NCI-H524 (cell line): ENCODE results near the gene HYAL3.

ENCODE experiments used
- DNase-seq, 2 experiments: peaks; one replicate each; lab custom pipeline; 2025; lab: John Stamatoyannopoulos, UW

Gene HYAL3, protein sequence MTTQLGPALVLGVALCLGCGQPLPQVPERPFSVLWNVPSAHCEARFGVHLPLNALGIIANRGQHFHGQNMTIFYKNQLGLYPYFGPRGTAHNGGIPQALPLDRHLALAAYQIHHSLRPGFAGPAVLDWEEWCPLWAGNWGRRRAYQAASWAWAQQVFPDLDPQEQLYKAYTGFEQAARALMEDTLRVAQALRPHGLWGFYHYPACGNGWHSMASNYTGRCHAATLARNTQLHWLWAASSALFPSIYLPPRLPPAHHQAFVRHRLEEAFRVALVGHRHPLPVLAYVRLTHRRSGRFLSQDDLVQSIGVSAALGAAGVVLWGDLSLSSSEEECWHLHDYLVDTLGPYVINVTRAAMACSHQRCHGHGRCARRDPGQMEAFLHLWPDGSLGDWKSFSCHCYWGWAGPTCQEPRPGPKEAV

DNA sequence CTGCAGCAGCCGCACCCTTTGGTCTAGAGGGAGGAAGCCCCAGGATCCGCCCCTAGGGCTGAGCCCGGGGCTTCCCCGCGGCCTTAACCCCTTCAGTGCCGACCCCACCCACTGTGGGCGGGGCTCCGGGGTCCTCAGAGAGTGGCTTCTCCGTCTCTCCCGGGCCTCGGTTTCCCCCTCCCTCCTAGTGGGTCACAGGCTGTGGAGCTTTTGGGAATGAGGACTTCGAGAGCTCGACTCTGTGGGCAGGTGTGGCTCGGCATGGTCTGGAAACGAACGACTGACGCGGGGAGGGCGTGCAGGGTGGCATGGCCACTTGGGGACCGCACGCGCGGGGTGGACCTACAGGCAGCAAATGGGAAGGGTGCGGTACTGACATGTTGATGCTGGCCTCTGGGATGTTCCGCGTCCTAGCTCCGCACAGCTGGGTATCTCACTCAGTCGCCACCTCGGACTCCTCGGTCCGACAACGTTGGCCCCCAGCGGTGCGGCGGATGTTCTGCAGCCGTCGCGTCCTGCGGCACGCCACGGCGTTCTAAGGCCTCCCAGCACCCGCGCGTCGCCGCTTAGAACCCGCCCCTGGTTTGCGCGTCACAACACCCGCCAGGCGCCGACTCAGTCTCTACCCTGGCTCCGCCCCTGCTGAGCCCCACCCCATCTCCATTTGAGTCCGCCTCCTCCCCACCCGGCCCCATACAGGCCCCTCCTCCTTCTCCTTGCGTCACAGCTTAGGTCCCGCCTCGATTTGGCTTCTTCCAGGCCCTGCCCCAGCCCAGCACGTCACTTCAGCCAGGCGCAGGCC lies at the start of gene HYAL3, which contains the start of gene NAA80:
HYAL3 (minus strand) TSS at position 570 of the 802 bp plus-strand sequence. CDS start 3,803 bp downstream, outside the sequence.
NAA80 (minus strand) TSS at position 570 of the 802 bp plus-strand sequence. CDS start 1,942 bp downstream, outside the sequence.
- no peak for DNase-seq

DNA sequence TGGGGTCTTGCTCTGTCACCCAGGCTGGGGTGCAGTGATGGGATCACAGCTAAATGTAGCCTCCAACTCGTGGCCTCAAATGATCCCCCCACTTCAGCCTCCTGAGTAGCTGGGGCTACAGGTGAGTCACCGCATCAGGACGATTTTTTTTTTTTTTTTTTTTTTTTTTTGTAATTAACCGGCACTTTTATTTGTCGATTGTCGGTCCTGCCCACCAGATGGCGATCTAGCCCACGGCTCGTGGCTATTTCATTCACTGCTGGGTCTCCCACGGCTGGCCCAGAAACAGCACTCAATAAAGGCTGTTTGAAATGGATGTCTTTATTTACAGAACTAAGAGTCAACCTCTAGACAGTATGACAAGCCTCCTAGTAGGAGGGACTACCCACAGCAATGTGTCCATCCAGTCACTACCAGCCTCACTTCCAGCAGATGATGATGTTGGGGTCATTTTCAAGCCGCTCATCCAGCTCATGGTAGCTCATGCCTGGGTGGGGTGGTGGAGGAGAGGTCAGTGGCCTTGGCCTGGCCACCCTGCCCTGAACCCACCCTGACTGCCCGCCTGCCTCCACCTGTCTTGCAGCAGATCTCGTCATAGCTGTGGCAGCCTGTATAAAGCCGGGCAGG lies 48.1 kb upstream of the HYAL3 start:
- peak; percentile 47 to 62 for DNase-seq

DNA sequence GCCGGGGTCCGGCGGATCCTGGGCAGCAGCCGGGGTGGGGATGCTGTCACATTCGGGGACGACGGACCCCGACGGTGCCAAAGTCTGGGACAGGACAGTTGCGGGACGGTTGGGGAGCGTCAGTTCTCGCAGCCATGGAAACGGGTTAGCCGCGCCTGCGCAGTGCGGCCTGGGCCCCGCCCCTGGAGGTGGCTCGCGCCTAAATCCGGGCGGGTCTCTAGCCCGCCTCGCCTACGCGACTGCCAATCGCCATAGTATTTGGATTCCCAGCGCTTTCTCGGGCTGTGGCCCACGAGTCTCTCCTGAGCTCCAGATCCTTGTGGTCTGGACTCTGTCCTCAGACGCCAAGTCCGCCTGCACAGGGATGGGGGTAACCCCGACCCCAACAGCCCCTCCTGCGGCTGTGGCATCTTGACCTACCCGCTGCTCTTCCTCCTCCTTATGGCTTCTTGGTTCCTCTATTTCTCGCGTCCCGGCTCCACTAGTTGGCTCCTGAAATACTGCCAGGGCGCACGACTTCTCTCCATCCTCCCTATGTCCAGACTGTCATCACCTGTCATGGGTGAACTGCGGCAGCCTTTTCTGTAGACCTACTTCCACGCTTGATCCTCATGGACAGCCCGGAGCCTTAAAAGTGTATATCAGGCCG lies 46.5 kb upstream of the HYAL3 start, which contains the start of gene ZMYND10:
ZMYND10 (minus strand) TSS at position 147 of the 649 bp plus-strand sequence. CDS start 153 bp downstream, outside the sequence.
- DNase-seq: peak; percentile 43 to 59

DNA sequence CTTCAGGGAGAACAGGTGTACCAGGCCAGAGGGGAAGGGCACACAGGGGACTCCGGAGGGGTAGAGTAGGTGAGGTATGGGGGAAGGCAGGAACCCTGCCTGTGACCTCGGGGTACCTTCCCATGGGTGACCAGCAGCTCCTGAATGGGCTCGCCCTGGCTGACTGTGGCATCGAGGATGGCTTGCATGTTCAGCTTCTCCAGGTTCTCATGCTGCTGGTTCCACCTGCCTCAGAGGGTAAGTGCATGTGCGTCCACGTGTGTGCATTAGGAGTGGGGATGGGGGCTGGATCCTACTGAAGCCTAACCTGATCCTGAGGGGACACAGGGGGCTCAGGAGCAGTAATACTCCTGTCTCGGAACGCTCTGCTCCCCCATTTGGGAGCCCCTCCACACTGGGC lies 45.8 kb upstream of the HYAL3 start:
- no peak for DNase-seq

DNA sequence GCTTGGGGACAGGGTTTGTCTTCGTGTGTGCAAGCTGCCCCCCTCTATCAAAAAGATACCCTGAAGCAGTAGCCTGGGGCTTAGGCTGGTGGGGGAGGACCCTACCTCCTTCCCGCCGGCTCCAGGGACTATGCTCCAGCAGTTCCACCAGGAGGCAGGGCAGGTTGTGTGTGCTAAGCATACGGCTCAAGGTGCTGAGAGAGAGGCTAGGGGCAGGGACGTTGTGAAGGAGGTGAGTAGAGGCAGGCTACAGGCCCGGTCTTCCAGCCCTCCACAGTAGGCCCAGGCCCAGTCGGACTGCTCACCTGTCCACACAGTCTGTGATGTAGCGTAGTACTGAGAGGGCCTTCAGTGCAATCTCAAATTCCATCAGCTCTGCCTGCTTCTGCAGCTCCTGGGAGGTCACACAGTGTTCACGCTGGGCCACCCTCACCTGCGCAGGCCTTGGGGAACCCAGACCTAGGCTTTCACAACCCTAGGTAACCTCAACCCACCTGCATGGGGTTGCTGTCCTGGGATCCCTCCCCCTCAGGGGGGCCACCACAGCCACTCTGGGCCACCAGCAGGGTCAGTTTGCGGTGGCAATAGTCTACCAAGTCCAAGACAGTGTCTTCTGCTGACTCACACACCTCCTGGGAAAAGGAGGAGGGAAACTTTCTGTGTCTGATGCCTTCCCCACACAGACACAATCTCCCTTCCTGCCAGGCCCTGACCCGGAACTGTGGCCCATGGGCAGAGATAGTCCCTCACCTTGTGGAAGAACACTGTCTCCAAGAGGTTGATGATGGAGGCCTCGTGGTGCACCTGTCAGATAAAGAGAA lies 43.8 kb upstream of the HYAL3 start:
- DNase-seq: no peak

DNA sequence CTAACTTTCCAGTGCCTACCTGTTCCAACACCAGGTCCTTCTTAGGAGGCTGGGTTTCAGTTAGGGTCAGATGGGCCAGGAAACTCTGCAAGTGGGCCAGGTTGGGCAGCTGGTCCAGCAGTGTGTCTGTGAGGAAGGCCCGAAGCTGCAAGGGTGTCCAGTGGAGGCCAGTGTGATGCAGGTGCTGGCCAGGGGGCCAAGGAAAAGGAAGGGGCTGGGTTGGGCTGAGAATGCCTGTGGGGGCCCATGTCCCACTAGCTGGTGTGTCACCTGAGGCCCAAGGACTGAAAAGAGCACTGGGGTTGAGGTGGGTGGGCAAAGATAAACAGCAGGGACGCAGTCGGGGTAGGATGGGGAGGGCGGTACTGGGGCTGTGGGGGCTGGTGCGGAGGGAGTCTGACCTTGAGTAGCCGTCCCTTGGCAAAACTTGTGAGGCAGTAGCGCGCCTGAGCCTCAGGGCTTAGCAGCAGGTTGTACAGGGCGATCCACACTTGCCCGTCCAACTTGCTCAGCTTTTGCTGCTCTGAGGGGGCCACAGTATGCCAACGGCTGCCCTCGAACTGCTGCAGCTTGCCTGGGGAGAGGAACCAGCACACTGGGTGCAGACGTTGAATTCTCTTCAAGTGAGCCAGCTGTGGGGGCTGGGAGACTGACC lies 42.9 kb upstream of the HYAL3 start:
- no peak for DNase-seq

DNA sequence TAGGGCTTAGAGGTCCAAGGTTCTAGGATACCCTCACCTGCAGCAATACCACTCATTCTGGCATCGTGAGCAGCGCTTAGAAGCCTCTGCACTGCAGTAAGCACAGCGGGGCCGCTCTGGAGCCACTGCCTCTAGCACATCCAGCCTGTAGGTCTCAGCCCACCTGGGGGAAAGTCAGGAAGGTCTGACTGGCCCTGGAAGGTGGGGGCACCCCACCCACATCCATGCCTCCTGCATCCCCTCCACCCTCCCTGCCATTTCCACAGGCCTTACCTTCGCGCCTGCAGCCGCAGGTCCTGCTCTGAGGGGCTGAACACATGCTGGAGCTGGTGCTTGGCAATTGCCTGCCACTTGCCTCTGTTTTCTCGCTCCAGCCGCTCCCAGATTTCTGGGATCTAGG lies 42.3 kb upstream of the HYAL3 start:
- DNase-seq: no peak

DNA sequence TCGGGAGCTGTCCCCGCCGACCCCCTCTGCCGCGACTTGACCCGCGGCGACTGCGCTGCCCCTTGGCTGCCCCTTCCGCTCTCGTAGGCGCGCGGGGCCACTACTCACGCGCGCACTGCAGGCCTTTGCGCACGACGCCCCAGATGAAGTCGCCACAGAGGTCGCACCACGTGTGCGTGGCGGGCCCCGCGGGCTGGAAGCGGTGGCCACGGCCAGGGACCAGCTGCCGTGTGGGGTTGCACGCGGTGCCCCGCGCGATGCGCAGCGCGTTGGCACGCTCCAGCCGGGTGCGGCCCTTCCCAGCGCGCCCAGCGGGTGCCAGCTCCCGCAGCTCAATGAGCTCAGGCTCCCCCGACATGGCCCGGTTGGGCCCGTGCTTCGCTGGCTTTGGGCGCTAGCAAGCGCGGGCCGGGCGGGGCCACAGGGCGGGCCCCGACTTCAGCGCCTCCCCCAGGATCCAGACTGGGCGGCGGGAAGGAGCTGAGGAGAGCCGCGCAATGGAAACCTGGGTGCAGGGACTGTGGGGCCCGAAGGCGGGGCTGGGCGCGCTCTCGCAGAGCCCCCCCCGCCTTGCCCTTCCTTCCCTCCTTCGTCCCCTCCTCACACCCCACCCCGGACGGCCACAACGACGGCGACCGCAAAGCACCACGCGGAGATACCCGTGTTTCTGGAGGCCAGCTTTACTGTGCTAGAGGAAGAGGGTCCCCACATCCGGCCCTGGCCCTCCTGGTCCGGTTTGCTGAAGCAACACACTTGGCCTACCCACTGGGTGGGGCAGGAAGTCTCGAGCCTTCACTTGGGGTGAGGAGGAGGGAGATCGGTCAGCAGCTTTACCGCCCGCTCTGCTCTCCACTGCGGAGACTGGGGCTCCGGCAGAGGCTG lies 41.5 kb upstream of the HYAL3 start, which contains the start of gene RASSF1:
RASSF1 (minus strand) TSS at position 389 of the 882 bp plus-strand sequence; CDS start at position 358, 31 bp downstream.
- no peak for DNase-seq

DNA sequence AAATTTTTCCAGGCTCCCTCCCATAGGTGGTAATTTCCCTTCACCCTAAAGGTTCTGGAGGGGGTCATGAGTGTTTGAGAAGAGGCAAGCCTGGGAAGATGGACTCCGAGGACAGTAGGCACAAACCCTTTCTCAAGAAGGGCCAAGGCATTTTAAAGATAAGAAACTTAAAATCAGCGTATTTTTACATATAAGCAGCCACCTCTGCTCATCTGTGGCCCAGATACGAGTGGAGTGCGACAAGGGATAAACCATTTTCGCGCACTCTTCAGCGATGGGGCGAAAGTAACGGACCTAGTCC lies 40.9 kb upstream of the HYAL3 start:
- no peak for DNase-seq

DNA sequence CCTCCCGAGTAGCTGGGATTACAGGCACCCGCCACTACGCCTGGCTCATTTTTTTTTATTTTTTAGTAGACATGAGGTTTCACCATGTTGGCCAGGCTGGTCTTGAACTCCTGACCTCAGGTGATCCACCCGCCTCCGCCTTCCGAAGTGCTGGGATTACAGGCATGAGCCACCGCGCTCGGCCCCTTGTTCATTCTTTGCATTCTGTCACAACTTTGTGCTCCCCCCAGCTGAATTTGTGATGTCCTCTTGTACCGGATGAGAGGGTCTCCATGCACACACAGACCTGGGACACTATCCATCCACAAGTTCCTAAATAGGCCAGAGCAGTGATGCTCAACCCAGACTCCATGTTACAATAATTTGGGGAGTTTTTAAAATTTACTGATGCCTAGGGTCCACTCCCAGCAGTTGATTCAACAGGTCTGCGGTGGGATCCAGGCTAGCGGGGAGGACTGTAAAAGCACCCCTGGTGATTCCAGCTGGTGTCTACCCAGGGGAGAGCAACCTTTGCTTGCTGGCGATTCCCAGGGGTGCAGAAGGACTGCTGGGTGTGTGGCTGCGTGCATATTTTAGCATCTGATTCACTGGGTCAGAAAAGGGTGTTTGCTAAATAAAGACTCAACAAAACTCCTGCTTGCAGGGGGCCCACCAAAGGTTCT lies 40.4 kb upstream of the HYAL3 start:
- DNase-seq: no peak

DNA sequence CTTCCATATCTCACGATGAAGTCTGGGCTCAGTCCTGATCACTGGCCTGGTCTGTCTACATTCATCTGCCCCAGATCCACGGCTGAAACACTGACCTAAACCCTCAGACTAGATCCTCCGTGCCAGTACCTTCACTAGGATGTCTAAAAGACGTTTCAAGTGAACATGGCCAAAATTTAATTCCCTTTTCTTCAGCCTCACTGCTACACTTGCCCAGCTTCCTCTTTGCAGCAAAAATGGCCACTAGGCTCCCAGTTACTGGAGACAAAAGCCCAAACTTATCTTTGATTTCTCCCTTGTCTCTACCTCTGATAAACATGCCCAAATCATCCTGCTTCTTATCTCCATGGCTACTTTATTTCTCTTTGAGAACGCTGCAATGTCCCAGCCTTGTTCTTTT lies 39.8 kb upstream of the HYAL3 start:
- DNase-seq: no peak

DNA sequence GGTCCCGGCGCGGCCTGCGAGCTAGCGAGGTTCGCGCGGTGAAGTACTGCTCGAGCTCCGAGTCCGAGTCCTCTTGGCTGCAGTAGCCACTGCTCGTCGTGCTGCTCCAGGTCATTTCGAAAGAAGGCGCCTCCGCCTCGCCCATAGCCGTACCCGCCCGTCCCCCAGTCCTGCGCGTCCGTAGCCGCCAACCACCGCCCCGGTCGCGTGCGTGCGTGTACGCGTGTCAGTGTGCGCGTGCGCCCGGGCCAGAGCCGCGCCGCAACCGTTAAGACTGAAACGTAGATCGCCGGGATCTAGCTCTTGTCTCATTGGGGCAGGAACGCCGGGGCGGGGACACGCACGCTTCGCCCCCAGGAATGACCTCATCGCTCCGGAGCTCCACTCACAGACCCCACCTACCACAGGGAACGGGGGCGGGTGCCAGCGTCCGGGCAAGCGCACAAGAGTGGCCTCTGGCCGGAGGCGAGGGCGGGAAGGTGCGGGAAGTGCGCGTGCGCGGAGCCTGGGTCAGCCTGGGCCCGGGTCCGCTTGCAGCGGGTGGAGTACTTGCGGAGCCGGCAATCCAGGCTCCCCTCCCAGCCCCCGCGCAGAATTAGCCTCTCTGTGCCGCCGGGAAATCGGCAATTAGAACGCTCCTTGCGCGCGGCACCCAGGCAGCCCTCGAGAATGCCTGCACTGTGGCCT lies 38.1 kb upstream of the HYAL3 start:
- peak; percentile 94 to 98 for DNase-seq

DNA sequence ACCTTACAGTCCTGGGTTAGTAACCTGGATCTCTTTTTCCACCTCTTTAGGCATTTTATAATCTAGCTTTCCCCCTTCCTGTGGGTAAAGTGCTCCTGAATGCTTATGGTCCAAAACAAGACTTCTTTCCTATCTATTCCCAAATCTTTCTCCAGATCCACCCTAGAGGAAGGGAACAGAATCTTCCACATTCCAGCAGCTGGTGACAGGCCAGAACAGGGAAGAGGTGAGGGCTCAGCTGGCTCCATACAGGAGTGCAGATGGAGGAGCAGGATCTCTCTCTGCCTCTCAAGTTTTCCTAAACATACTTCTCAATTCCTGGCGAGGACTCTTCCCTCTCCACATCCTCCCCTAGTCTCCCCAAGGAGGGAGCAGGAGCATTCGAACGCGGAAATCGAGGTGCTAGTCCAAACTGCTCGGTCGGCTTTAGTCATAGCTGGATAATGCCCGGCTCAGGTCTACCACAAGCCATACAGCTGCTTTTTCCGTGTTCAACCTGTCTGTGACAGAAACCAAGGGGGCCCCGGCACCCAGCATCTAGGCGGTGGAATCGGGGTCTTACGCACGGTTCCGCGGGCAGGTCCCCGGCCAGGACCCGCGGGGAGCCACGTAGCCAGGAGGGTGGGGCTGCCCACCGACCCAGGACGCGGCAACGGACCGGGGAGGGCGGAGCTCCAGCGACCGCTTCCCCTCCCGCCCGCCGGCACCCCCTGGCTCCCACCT lies 37.4 kb upstream of the HYAL3 start:
- no peak for DNase-seq

DNA sequence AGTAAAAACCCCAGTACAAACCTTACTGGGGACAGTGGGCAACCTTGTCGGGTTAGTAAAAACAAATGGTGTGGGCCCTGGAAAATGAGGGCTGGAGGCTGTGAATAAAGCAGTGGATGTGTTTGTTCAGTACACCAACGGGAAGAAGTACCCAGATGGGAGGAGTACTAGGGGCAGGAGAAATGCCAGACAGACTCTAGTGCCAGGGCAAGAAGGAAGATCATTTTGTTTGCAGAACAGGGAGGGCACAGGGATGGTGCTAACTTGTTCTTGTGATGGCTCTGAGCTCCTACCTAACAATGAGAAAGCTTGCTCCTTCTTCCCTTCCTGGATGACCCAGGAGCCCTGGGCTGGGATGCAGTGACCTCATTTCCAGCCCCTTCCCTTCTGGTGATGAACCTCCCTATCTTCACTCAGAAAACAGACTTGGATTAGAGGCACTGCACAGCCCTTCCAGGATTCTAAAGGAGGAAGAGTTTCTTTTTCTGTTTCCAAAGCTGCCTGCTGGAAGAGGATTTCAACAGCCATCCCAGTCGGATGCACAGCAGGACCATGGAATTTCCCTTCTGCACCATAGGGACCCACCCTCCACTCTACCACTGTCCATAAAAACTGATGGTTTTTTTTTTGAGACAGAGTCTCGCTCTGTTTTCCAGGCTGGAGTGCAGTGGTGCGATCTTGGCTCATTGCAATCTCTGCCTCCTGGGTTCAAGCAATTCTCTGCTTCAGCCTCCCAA lies 35.3 kb upstream of the HYAL3 start:
- no peak for DNase-seq

DNA sequence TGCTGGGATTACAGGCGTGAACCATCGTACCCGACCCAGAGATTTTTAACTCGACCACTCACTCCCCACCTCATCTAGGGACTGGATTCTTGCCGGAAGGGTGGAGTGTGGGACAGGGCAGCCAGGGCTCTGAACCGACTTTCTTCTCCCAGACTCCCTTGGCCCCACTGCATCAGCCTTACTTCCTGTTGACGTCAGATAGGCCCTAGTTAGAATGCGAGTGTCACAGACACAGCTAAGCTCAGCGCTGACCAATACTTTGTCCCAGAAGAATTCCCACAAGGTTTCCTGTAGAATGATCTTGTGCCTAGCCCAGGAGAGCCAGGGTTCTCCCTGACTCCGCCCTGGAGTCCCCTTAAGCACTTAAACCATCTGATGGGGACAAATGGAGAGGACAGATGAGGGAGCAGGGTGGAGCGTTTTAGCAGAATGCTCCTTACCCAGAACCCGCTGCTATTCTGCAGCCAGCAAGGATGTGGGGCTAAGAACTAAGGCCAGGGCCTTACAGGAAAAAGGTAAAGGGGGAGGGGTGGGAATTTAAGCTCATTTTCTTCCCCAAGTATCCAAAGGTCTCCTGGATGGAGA lies 34.6 kb upstream of the HYAL3 start:
- DNase-seq: no peak

DNA sequence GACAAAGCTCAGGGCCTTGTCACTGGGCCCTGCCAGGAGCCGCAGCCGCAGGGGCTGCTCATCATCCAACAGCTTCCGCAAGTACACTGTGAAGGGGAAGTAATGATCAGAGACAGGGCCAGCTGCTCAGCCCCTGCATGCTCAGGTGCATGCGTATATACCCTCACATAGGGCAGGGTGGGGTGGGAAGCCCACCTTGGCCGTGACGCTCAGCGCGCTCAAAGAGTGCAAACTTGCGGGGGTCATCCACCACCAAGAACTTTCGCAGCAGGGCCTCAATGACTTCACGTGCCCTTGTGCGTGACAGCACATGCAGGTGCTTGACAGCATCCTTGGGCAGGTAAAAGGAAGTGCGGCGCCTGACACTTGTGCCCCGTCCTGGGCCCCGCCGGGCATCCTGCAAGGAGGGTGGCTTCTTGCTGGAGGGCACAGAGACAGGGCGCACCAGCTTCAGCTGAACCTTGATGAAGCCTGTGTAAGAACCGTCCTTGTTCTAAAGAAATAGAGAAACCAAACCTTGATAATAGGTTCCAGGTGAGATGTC lies 32.2 kb upstream of the HYAL3 start:
- DNase-seq: no peak
